Subcutaneous abdominal adipose tissue (tissue), 5 donors: ENCODE results near the gene PCSK5.

Experiments used
- H3K27ac ChIP-seq: one replicate; pipeline ENCODE4 v1.7.0; 2013; ENCODE audit warnings: low read depth, mild to moderate bottlenecking, inconsistent platforms, low read length, moderate library complexity
- H3K27me3 ChIP-seq, 5 donors: one replicate each; pipeline ENCODE4 v1.7.0; 2013; ENCODE audit warnings: low read length in 5 of 5, inconsistent platforms in 1 of 5; ENCODE audit not compliant: control insufficient read depth in 5 of 5, insufficient read depth in 4 of 5
- H3K36me3 ChIP-seq, 5 donors: one replicate each; pipeline ENCODE4 v1.7.0; 2013; ENCODE audit warnings: low read length in 5 of 5; ENCODE audit not compliant: control insufficient read depth in 5 of 5, insufficient read depth in 5 of 5
- H3K4me1 ChIP-seq, 5 donors: one replicate each; pipeline ENCODE4 v1.7.0; 2013; ENCODE audit warnings: low read length in 5 of 5, mild to moderate bottlenecking in 3 of 5, moderate library complexity in 1 of 5; ENCODE audit not compliant: control insufficient read depth in 5 of 5, insufficient read depth in 5 of 5
- H3K4me3 ChIP-seq, 5 donors: one replicate each; pipeline ENCODE4 v1.7.0; 2013; ENCODE audit warnings: low read length in 5 of 5, low read depth in 1 of 5
- H3K9ac ChIP-seq, 5 donors: one replicate each; pipeline ENCODE4 v1.7.0; 2013; ENCODE audit warnings: low read length in 5 of 5, mild to moderate bottlenecking in 4 of 5, moderate library complexity in 3 of 5
- H3K9me3 ChIP-seq, 5 donors: one replicate each; pipeline ENCODE4 v1.7.0; 2013; ENCODE audit warnings: low read length in 5 of 5; ENCODE audit not compliant: control insufficient read depth in 5 of 5
- donor health status: healthy.
- donor health status: healthy.
- donor health status: healthy.
- donor health status: healthy.
- donor health status: healthy.

Gene PCSK5

DNA sequence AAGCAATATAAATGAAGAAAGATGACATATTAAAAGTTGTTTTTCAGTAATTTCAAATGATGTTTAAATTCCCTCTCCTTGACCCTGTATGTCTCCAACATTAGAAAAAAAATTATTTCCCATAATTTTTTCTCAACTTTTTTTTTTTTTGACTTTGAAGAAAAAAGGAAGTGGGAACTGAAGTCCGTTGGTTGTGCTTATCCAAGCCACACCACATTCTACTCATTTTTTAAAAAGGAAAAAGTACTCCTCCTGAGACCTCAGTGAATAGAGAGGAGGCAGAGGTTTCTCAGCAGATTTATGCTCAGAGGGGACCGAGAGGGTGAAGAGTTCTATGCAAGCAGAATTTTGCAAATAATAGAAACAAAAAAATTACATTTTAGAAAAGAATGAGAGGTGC, 123.3 kb downstream of the PCSK5 start:
- H3K27ac ChIP-seq, result no peak overlapping the region
- no peak overlapping the region for H3K9ac ChIP-seq
- H3K27me3 ChIP-seq, result no peaks in the 10 kb centered on the region
- H3K4me1 ChIP-seq, result peaks cover 0 to 8% (median 0%) of the 10 kb centered on the region in 5 donors
- H3K4me3 ChIP-seq, result no peak overlapping the region
- H3K9me3 ChIP-seq, result no peaks in the 10 kb centered on the region
- H3K36me3 ChIP-seq, result no peaks in the 10 kb centered on the region

DNA sequence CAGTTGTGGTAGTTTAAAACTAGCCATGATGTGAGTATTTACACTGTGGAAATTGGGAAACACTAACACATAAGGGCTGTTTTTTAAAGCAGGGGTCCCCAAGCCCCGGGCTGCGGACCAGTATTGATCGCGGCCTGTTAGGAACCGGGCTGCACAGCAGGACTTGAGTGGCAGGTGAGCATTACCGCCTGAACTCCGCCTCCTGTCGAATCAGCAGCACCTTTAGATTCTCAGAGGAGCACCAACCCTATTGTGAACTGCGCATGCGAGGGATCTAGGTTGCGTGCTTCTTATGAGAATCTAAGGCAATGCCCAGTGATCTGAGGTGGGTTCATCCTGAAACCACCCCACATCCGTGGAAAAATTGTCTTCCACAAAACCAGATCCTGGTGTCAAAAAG, 127.8 kb downstream of the PCSK5 start:
- H3K27me3 ChIP-seq, result no peaks in the 10 kb centered on the region
- peaks cover 0 to 8% (median 5%) of the 10 kb centered on the region in 5 donors for H3K4me1 ChIP-seq
- no peaks in the 10 kb centered on the region for H3K36me3 ChIP-seq
- no peak overlapping the region for H3K9ac ChIP-seq
- no peak overlapping the region for H3K4me3 ChIP-seq
- H3K27ac ChIP-seq, result no peak overlapping the region
- no peaks in the 10 kb centered on the region for H3K9me3 ChIP-seq

DNA sequence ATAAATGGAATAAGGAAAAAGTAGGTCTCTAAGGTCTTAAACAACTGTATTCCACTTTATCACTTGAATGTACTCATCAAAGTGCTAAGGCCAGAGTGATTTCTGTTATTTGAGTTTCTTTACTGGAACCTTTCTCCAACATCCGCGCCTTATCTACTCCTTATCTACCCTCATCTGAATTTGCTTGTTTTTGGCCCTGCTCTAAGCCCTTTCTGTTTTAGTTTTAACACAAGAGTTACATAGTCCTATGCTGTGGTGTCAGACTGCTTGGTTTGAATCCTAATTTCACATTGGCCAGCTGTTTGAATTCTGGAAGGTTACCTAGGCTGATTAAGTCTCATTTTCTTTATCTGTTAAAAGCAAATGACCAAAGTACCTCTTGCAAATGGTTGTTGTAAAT, 128.3 kb downstream of the PCSK5 start:
- Histone ChIP-seq H3K9ac (no peak overlapping the region), H3K27me3 (no peaks in the 10 kb centered on the region), H3K9me3 (no peaks in the 10 kb centered on the region), H3K4me1 (peaks cover 0 to 8% (median 5%) of the 10 kb centered on the region in 5 donors), H3K36me3 (peaks cover 0 to 2% (median 0%) of the 10 kb centered on the region in 5 donors), H3K27ac (no peak overlapping the region), H3K4me3 (no peak overlapping the region)

DNA sequence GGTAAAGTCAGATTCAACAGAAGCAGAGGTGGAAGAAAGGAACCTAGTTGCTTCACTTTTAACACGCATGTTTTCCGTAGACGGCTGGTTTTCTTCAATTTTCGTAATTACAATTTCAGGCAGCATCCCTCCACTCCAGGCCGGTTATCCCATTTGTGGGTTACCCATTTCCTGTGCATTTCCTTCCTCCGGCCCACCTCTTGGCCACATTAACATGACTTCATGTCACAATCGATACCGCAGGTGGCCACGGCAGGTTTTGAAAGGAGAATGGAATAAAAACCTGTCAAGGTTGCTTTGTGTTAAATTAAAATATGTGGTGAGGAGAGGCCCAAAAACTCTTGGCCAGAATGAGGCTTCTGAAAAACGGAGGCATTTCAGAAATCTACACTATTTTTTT, 130.2 kb downstream of the PCSK5 start:
- H3K9me3 ChIP-seq, result no peaks in the 10 kb centered on the region
- H3K27me3 ChIP-seq, result no peaks in the 10 kb centered on the region
- H3K27ac ChIP-seq, result no peak overlapping the region
- H3K36me3 ChIP-seq, result peaks cover 0 to 4% (median 3%) of the 10 kb centered on the region in 5 donors
- no peak overlapping the region for H3K9ac ChIP-seq
- peaks cover 0 to 5% (median 2%) of the 10 kb centered on the region in 5 donors for H3K4me1 ChIP-seq
- H3K4me3 ChIP-seq, result no peak overlapping the region

DNA sequence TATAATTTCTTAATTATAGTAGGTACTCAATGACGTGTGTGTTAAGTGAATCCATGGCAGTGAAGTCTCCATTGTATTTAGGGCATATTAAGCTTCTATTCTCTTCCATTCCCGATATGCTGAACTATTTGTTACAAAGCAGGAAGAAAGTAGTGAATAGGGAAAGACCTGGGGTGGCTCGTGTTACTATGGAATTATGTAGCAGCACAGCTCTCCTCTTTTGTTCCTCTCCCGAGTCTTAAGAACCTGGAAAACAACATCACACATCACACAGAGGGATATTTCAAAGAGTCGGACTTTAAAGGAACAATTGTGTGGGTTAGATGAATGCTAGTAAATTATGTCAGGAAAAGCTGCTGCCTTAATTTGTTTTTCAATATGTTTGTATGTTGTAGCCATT, 131.8 kb downstream of the PCSK5 start:
- Histone ChIP-seq H3K9ac (no peak overlapping the region), H3K27me3 (no peaks in the 10 kb centered on the region), H3K4me1 (peaks cover 0 to 5% (median 2%) of the 10 kb centered on the region in 5 donors), H3K36me3 (peaks cover 0 to 17% (median 12%) of the 10 kb centered on the region in 5 donors), H3K9me3 (no peaks in the 10 kb centered on the region), H3K4me3 (no peak overlapping the region), H3K27ac (no peak overlapping the region)

DNA sequence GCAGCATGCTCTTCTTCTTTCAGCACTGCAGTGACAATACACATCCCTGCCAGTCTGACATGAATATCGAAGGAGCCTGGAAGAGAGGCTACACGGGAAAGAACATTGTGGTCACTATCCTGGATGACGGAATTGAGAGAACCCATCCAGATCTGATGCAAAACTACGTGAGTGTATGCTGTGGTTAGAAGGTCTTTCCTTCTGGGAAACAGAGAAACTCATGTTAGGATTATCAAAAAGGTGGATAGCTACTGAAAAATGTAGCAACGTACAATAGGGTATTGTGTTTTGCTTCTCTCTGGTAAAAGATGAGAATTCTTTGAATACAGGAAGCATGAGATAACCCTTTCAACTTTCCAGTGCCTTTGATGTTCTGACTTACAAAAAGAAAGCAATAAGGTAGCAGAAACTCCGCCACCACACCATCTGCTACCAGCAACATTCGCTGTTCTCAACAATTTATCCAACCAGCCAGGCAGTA, 133.3 kb downstream of the PCSK5 start:
- H3K9me3 ChIP-seq, result no peaks in the 10 kb centered on the region
- H3K9ac ChIP-seq, result no peak overlapping the region
- peaks cover 6 to 30% (median 12%) of the 10 kb centered on the region in 5 donors for H3K36me3 ChIP-seq
- peaks cover 0 to 5% (median 1%) of the 10 kb centered on the region in 5 donors for H3K4me1 ChIP-seq
- no peak overlapping the region for H3K27ac ChIP-seq
- H3K4me3 ChIP-seq, result no peak overlapping the region
- no peaks in the 10 kb centered on the region for H3K27me3 ChIP-seq

DNA sequence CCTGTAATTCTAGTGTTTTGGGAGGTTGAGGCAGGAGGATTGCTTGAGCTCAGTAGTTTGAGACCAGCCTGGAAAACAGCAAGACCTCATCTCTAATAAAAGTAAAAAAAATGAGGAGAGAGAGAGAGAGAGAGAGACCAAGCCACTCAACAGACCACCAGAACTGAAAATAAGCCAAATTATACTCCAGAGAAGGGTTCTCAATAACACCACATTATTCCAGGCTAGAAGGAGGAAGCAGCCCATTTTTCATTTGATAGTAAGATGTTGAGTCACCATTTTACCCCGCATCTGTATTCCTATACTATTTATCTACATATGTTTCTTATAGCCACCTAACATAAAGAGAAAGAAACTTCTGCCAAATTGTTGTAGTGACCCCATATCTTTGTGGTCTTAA, 134.8 kb downstream of the PCSK5 start:
- Histone ChIP-seq H3K4me1 (peaks cover 0 to 4% (median 0%) of the 10 kb centered on the region in 5 donors), H3K36me3 (peaks cover 6 to 30% (median 13%) of the 10 kb centered on the region in 5 donors), H3K27ac (no peak overlapping the region), H3K9ac (no peak overlapping the region), H3K27me3 (no peaks in the 10 kb centered on the region), H3K9me3 (no peaks in the 10 kb centered on the region), H3K4me3 (no peak overlapping the region)

DNA sequence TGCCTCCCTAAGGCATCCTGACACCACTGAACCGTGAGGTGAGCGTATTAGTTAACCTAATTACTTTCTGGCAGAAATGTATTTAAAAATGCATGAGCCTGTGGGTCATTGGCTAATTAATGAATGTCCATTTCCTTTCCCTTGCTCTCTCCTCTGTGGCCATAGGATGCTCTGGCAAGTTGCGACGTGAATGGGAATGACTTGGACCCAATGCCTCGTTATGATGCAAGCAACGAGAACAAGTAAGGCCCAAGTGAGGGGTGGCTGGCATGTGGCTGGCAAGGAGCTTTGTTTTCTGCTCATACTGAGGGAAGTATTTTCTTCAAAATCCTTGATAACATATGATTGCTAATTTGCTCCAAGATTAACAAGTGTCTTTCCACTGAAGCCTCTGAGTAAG, 136.3 kb downstream of the PCSK5 start:
- H3K27ac ChIP-seq, result no peak overlapping the region
- no peak overlapping the region for H3K9ac ChIP-seq
- no peaks in the 10 kb centered on the region for H3K9me3 ChIP-seq
- no peak overlapping the region for H3K4me3 ChIP-seq
- H3K36me3 ChIP-seq, result peaks cover 10 to 34% (median 17%) of the 10 kb centered on the region in 5 donors
- no peaks in the 10 kb centered on the region for H3K27me3 ChIP-seq
- H3K4me1 ChIP-seq, result no peaks in the 10 kb centered on the region

DNA sequence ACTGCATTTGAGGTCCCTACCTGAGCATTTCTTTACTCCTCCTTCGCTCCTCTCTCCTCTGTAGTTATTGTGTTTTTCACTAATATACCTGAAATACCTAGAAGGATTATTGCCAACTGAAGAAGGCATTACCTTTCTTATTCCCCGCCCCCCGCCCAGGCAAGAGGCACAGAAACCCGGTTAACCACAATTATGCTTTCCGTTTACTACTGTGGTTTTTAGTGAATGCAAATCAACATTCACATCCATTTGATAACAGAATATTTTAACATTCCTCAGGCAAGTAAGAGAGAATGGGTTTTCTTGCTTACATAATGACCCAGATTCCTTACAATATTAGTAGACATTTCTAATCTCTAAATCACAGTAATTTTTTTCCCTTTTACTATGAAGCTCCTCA, 136.9 kb downstream of the PCSK5 start:
- no peaks in the 10 kb centered on the region for H3K4me1 ChIP-seq
- H3K27me3 ChIP-seq, result no peaks in the 10 kb centered on the region
- no peak overlapping the region for H3K9ac ChIP-seq
- no peak overlapping the region for H3K4me3 ChIP-seq
- no peak overlapping the region for H3K27ac ChIP-seq
- H3K9me3 ChIP-seq, result no peaks in the 10 kb centered on the region
- peaks cover 13 to 34% (median 17%) of the 10 kb centered on the region in 5 donors for H3K36me3 ChIP-seq

DNA sequence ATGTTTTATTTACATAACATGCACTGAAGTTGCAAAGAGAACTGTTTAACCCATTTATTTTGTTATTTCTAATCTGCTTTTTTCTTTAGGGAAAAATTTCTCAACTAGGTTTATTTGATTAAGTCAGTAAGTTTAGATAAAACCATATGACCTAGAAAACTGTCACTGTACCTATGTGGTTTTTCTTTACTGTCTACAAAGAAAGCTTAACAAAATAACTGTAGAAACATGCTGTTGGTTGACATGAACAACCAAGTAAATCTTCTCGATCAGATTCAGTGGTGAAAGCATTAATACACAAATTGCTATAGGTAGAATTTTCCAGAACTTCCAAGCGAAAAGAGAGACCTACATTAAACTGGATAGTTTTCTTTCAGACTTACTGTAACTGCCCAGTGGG, 137.4 kb downstream of the PCSK5 start:
- no peak overlapping the region for H3K9ac ChIP-seq
- no peaks in the 10 kb centered on the region for H3K27me3 ChIP-seq
- H3K27ac ChIP-seq, result no peak overlapping the region
- peaks cover 13 to 34% (median 17%) of the 10 kb centered on the region in 5 donors for H3K36me3 ChIP-seq
- no peaks in the 10 kb centered on the region for H3K4me1 ChIP-seq
- no peaks in the 10 kb centered on the region for H3K9me3 ChIP-seq
- no peak overlapping the region for H3K4me3 ChIP-seq
